ENCODE results near the gene FAM53B.

FAM53B gene

GRCh38 chr10:124632566-124632965 lies 111.6 kb downstream of the FAM53B start (continued):
- TF ChIP-seq, protein P1, sequence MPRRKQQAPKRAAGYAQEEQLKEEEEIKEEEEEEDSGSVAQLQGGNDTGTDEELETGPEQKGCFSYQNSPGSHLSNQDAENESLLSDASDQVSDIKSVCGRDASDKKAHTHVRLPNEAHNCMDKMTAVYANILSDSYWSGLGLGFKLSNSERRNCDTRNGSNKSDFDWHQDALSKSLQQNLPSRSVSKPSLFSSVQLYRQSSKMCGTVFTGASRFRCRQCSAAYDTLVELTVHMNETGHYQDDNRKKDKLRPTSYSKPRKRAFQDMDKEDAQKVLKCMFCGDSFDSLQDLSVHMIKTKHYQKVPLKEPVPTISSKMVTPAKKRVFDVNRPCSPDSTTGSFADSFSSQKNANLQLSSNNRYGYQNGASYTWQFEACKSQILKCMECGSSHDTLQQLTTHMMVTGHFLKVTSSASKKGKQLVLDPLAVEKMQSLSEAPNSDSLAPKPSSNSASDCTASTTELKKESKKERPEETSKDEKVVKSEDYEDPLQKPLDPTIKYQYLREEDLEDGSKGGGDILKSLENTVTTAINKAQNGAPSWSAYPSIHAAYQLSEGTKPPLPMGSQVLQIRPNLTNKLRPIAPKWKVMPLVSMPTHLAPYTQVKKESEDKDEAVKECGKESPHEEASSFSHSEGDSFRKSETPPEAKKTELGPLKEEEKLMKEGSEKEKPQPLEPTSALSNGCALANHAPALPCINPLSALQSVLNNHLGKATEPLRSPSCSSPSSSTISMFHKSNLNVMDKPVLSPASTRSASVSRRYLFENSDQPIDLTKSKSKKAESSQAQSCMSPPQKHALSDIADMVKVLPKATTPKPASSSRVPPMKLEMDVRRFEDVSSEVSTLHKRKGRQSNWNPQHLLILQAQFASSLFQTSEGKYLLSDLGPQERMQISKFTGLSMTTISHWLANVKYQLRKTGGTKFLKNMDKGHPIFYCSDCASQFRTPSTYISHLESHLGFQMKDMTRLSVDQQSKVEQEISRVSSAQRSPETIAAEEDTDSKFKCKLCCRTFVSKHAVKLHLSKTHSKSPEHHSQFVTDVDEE (CRISPR knock-in tag; IDR thresholded peaks at IDR 0.05) = no peak

DNA sequence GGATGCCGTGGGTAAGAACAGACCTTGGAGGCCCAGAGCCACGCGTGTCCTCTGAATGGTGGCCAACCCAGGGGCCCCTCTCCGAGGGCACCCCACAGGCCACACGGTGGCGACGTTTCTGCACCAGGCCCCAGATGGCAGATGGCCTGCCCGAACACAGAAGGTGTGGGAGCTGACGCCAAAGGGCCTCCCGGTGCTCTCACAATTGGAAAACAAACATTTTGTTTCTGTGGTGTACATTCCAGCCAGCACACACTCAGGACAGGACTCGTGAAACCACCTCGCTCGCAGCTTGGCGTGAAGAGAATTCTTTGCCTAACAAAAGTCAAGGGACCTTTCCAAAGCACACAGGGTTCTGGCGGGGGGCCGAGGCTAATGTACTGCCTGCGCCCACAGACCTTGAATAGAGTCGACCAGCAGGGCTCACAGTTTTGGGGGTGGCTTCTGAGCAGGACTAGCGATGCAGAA lies 112.1 kb downstream of the FAM53B start:
- no peak for TF ChIP-seq ESRRG (CRISPR knock-in tag; IDR thresholded peaks at IDR 0.05)
- TF ChIP-seq BACH2 (CRISPR knock-in tag; IDR thresholded peaks at IDR 0.05; ENCODE audit: borderline replicate concordance) = no peak
- TF ChIP-seq TCF4 (CRISPR knock-in tag; IDR thresholded peaks at IDR 0.05; ENCODE audit: borderline replicate concordance) = no peak
- TF ChIP-seq RARB (CRISPR knock-in tag; IDR thresholded peaks at IDR 0.05) = no peak
- TF ChIP-seq, protein P2, sequence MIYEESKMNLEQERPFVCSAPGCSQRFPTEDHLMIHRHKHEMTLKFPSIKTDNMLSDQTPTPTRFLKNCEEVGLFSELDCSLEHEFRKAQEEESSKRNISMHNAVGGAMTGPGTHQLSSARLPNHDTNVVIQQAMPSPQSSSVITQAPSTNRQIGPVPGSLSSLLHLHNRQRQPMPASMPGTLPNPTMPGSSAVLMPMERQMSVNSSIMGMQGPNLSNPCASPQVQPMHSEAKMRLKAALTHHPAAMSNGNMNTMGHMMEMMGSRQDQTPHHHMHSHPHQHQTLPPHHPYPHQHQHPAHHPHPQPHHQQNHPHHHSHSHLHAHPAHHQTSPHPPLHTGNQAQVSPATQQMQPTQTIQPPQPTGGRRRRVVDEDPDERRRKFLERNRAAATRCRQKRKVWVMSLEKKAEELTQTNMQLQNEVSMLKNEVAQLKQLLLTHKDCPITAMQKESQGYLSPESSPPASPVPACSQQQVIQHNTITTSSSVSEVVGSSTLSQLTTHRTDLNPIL (CRISPR knock-in tag; IDR thresholded peaks at IDR 0.05; ENCODE audit: low read depth) = no peak
- no peak for TF ChIP-seq GLIS3 (CRISPR knock-in tag; IDR thresholded peaks at IDR 0.05)
- no peak for TF ChIP-seq ZC3H10 (CRISPR knock-in tag; IDR thresholded peaks at IDR 0.05)
- TF ChIP-seq OSR1 (CRISPR knock-in tag; IDR thresholded peaks at IDR 0.05) = no peak
- no peak for TF ChIP-seq ZNF565 (CRISPR knock-in tag; conservative IDR thresholded peaks at IDR 0.05; ENCODE audit: low read depth)
- no peak for TF ChIP-seq ISL1 (CRISPR knock-in tag; IDR thresholded peaks at IDR 0.05)
- TF ChIP-seq, protein P3, sequence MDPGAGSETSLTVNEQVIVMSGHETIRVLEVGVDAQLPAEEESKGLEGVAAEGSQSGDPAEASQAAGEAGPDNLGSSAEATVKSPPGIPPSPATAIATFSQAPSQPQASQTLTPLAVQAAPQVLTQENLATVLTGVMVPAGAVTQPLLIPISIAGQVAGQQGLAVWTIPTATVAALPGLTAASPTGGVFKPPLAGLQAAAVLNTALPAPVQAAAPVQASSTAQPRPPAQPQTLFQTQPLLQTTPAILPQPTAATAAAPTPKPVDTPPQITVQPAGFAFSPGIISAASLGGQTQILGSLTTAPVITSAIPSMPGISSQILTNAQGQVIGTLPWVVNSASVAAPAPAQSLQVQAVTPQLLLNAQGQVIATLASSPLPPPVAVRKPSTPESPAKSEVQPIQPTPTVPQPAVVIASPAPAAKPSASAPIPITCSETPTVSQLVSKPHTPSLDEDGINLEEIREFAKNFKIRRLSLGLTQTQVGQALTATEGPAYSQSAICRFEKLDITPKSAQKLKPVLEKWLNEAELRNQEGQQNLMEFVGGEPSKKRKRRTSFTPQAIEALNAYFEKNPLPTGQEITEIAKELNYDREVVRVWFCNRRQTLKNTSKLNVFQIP (CRISPR knock-in tag; IDR thresholded peaks at IDR 0.05; ENCODE audit: borderline replicate concordance, low read depth) = no peak
- TF ChIP-seq, protein P4, sequence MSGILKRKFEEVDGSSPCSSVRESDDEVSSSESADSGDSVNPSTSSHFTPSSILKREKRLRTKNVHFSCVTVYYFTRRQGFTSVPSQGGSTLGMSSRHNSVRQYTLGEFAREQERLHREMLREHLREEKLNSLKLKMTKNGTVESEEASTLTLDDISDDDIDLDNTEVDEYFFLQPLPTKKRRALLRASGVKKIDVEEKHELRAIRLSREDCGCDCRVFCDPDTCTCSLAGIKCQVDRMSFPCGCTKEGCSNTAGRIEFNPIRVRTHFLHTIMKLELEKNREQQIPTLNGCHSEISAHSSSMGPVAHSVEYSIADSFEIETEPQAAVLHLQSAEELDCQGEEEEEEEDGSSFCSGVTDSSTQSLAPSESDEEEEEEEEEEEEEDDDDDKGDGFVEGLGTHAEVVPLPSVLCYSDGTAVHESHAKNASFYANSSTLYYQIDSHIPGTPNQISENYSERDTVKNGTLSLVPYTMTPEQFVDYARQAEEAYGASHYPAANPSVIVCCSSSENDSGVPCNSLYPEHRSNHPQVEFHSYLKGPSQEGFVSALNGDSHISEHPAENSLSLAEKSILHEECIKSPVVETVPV (CRISPR knock-in tag; IDR thresholded peaks at IDR 0.05) = no peak
- TF ChIP-seq ARNTL (CRISPR knock-in tag; IDR thresholded peaks at IDR 0.05; ENCODE audit: borderline replicate concordance, low read depth) = no peak
- no peak for TF ChIP-seq ZNF70 (CRISPR knock-in tag; IDR thresholded peaks at IDR 0.05)
- no peak for TF ChIP-seq PATZ1 (CRISPR knock-in tag; IDR thresholded peaks at IDR 0.05; ENCODE audit: borderline replicate concordance)
- TF ChIP-seq ZFP30 (CRISPR knock-in tag; IDR thresholded peaks at IDR 0.05) = no peak
- no peak for TF ChIP-seq PPARA (CRISPR knock-in tag; IDR thresholded peaks at IDR 0.05; ENCODE audit: borderline replicate concordance)
- no peak for TF ChIP-seq ZNF8 (CRISPR knock-in tag; IDR thresholded peaks at IDR 0.05)
- no peak for TF ChIP-seq TOX (CRISPR knock-in tag; IDR thresholded peaks at IDR 0.05; ENCODE audit: borderline replicate concordance)
- TF ChIP-seq ZFP3 (CRISPR knock-in tag; IDR thresholded peaks at IDR 0.05) = no peak
- ATAC-seq = peak; percentile 17; the same call in 1 of the 3 replicates

DNA sequence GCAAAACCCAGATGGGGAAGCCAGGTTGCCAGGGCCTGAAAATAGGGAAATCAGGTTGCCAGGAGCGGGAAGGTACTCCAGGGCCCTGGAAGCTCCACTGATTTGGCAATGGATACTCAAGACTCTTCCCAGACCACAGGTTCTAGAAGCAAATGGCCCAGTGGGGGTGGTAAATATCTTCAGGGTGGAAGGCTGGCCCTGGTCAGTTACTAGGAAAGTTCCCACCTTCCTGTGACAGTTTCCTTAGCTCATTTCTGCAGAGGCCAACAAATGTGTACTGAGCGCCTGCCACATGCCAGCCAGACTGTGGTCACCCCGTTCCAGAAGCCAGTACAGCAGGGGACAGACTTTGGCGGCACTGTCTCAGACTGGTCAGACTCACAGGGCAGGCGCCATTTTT lies 113.6 kb downstream of the FAM53B start:
- no peak for ATAC-seq
- TF ChIP-seq, protein P1 (CRISPR knock-in tag; IDR thresholded peaks at IDR 0.05) = no peak
- TF ChIP-seq TCF4 (CRISPR knock-in tag; IDR thresholded peaks at IDR 0.05; ENCODE audit: borderline replicate concordance) (no peak), PPARA (CRISPR knock-in tag; IDR thresholded peaks at IDR 0.05; ENCODE audit: borderline replicate concordance) (no peak), ZNF8 (CRISPR knock-in tag; IDR thresholded peaks at IDR 0.05) (no peak), ZC3H10 (CRISPR knock-in tag; IDR thresholded peaks at IDR 0.05) (no peak), ISL1 (CRISPR knock-in tag; IDR thresholded peaks at IDR 0.05) (no peak), ZNF70 (CRISPR knock-in tag; IDR thresholded peaks at IDR 0.05) (no peak), GLIS3 (CRISPR knock-in tag; IDR thresholded peaks at IDR 0.05) (no peak), ESRRG (CRISPR knock-in tag; IDR thresholded peaks at IDR 0.05) (no peak), ZFP3 (CRISPR knock-in tag; IDR thresholded peaks at IDR 0.05) (no peak), ZNF565 (CRISPR knock-in tag; conservative IDR thresholded peaks at IDR 0.05; ENCODE audit: low read depth) (no peak), RARB (CRISPR knock-in tag; IDR thresholded peaks at IDR 0.05) (no peak), CSDC2 (CRISPR knock-in tag; IDR thresholded peaks at IDR 0.05) (no peak), OSR1 (CRISPR knock-in tag; IDR thresholded peaks at IDR 0.05) (no peak), SNAI2 (CRISPR knock-in tag; IDR thresholded peaks at IDR 0.05) (no peak)
- TF ChIP-seq, protein P4 (CRISPR knock-in tag; IDR thresholded peaks at IDR 0.05) = no peak

All from SK-N-SH treated with all-trans-retinoic acid at 6 μM for 48 hours (cell line).